HUES6 (cell line): ENCODE measurements around the gene MPV17L2.

ENCODE experiments used
- H3K27ac ChIP-seq: 2 replicates; pipeline ENCODE4 v1.7.0; 2013; ENCODE audit warnings: low read depth, mild to moderate bottlenecking, low read length, inconsistent platforms
- H3K27me3 ChIP-seq: 2 replicates; pipeline ENCODE4 v1.6.1; 2013; ENCODE audit warnings: low read length; ENCODE audit not compliant: control insufficient read depth, insufficient read depth
- H3K36me3 ChIP-seq: 2 replicates; pipeline ENCODE4 v1.6.1; 2013; ENCODE audit warnings: low read length; ENCODE audit not compliant: control insufficient read depth, insufficient read depth
- H3K4me1 ChIP-seq: 2 replicates; pipeline ENCODE4 v1.6.1; 2013; ENCODE audit warnings: low read length; ENCODE audit not compliant: control insufficient read depth, insufficient read depth
- H3K4me3 ChIP-seq: 2 replicates; pipeline ENCODE4 v1.5.1; 2013; ENCODE audit warnings: low read depth, low read length
- H3K9ac ChIP-seq: one replicate; pipeline ENCODE4 v1.6.1; 2013; ENCODE audit warnings: mild to moderate bottlenecking, low read length
- H3K9me3 ChIP-seq: 2 replicates; pipeline ENCODE4 v1.6.1; 2013; ENCODE audit warnings: low read depth, low read length; ENCODE audit not compliant: control insufficient read depth, insufficient read depth

The MPV17L2 gene

DNA sequence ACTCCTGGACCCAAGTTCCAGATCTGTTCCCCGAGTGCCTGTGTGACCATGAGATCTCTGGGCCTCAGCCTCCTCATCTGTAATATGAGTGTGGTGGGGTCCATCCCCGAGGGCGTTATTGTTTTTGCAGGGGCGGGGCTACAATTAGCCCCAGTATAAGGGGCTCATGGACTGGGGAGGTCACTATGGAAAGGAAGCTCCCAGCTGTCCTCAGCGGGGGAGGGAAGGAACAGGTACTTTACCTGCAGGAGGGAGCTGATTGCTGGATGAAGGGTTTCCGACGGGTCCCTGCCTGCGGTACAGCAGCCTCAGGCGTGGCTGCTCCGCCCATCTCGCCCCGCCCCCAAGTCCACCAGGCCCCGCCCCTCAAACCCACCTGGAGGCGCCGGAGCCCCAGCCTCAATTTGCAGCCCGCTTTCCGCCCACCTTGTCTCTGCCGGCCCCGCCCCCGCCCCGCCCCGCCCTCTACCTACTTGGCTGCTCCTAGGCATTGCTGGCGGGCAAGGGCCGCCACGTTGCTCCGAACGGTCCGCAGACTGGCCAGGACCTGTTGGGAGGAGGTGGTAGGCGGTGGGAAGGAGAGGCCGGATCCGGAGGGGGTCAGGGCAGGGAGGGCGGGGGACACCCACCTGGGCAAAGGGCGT is 27.7 kb downstream of the MPV17L2 start:
- peak overlapping the region; percentile 50 for H3K4me3 ChIP-seq

DNA sequence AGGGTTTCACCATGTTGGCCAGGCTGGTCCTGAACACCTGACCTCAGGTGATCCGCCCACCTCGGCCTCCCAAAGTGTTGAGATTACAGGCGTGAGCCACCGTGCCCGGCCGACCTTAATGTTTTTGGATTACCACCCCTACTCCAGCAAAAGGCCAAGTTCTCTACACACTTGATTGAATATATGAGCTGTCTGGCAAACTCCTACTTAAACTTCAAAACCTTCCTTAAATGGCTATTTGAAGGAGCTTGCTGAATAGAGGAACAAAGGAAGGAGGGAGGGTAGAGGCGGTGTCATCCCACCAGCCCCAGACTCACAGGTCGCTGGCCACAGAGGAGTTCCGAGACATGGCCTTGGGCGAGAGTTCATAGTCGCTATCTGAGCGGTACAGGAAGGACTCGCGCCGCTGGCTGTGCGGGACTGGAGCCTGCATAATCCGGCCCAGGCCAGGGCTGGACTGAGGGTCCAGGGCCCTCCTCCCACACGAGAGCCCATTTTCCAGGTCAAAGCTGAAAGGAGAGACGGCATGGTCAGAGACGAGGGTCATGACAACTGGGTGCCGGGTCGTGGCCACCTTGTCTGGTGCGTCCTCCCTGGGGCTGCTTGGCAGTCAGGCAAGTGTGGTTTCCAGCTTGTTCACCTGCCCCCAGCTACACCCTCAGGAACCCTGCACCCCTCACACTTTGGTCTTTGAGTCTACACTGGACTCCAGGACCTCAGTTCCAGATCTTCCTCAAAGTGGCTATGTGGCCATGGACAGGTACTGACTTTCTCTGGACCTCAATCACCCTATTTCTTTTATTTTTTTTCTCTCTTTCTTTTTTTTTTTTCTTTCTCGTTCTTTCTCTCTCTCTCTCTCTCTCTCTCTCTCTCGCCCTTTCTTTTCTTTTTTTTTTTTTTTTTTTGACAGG is 29.1 kb downstream of the MPV17L2 start:
- peaks cover 37% of the 10 kb centered on the region for H3K27me3 ChIP-seq
- H3K4me3 ChIP-seq: no peak overlapping the region
- no peak overlapping the region for H3K27ac ChIP-seq
- no peaks in the 10 kb centered on the region for H3K9me3 ChIP-seq
- H3K36me3 ChIP-seq: no peaks in the 10 kb centered on the region
- H3K9ac ChIP-seq: no peak overlapping the region
- H3K4me1 ChIP-seq: peaks cover 26% of the 10 kb centered on the region

More for the DNA sequence above, 27.7 kb downstream of the MPV17L2 start:
- no peaks in the 10 kb centered on the region for H3K9me3 ChIP-seq
- peaks cover 23% of the 10 kb centered on the region for H3K4me1 ChIP-seq
- H3K36me3 ChIP-seq: no peaks in the 10 kb centered on the region
- H3K9ac ChIP-seq: no peak overlapping the region
- H3K27ac ChIP-seq: no peak overlapping the region
- peaks cover 25% of the 10 kb centered on the region for H3K27me3 ChIP-seq

DNA sequence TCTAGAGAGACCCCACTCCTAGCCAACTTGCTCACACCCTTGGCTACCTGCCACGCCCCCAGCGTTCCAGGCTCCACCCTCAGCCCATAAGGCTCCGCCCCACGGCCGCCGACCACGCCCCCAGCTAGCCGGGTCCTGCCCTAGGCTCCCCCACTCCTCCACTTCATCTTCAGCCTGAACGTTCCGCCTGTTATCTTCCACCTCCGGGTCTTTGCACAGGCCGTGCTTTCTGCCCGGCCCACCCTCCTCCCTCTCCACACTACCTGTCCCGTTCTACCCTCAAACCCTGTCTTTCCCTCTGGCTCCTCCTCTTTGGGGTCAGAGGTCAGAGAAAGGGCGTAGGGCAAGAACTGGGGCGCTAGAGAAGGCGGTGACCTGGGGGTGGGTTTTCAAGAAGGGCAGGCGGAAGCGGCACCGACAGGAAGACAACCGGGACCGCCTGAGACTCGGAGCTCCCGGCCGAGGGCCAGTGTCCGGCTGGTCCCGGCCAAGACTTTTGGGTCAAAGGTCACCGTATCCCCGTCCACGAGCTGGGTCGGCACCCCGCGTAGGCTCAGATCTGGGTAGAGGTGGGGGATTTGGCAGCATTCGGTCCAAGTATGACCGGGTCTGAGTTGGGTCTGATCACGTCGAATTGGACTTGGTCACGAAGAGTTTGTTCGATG is 31.0 kb downstream of the MPV17L2 start:
- Histone ChIP-seq H3K4me3 (peak overlapping the region; percentile 78), H3K36me3 (no peaks in the 10 kb centered on the region), H3K9ac (peak overlapping the region; percentile 87), H3K27me3 (peaks cover 39% of the 10 kb centered on the region), H3K27ac (peak overlapping the region; percentile 59; the same call in 1 of the 2 replicates), H3K9me3 (no peaks in the 10 kb centered on the region), H3K4me1 (peaks cover 26% of the 10 kb centered on the region)

DNA sequence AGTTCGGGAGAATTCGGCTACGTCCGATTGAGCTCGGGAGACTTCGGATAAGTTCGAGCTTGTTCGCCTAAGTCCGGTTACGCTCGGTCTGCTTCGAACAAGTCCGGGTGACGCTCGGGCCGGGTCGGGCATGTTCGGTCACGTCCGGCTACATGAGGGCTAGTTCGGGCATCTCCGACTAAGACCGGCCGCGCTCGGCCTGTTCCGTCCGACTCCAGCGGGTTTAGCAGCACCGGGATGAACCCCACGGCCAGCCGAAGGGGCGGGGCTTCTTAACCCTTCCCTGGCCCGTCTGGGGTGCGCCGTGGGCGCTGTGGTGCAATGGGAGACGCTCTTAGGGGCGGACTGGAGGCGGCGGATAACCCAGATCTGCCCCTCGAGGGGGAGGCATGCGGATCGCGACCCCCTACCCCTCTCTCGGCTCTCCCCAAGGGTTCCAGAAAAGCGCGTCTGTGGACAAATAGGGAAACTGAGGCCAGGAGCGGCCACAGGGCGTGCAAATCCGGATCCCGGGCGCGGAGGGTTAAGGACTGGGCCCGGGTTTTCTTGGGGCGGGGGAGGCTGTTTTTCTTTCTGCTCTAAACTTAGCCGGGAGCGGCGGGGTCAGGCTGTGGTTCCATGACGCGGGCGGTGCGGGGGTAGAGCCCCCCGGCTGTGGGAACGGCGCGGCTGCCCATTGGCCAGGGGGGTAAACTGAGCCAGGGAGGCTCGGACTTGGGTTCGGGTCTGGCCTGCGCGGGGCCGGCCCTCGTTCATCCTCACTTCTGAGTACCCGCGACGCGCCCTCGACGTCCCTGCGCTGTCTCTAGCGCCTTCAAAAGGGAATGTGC is 31.7 kb downstream of the MPV17L2 start:
- Histone ChIP-seq H3K36me3 (no peaks in the 10 kb centered on the region), H3K4me3 (peak overlapping the region; percentile 78), H3K4me1 (peaks cover 26% of the 10 kb centered on the region), H3K27ac (no peak overlapping the region; the same call in 1 of the 2 replicates), H3K9me3 (no peaks in the 10 kb centered on the region), H3K9ac (peak overlapping the region; percentile 87), H3K27me3 (peaks cover 32% of the 10 kb centered on the region)

DNA sequence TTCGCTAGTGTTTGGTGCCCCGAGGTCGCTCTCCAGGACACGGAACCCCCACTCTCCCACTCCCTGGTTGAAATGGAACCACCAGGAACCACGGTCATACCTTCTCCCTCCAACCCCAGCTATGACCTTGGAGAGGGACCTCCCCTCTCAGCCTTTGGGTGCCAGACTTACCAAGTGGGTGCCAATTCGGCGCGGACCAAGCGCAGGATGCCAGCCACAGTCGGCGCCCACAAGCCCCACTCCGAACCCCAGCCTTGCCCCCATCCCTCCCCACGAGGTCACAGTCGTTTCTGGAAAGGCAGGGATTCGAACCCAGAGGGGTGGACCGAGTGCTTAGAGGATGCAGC is 32.3 kb downstream of the MPV17L2 start:
- Histone ChIP-seq H3K27me3 (peaks cover 29% of the 10 kb centered on the region), H3K4me1 (peaks cover 20% of the 10 kb centered on the region), H3K4me3 (peak overlapping the region; percentile 78), H3K9me3 (no peaks in the 10 kb centered on the region), H3K36me3 (no peaks in the 10 kb centered on the region), H3K9ac (no peak overlapping the region), H3K27ac (no peak overlapping the region)

DNA sequence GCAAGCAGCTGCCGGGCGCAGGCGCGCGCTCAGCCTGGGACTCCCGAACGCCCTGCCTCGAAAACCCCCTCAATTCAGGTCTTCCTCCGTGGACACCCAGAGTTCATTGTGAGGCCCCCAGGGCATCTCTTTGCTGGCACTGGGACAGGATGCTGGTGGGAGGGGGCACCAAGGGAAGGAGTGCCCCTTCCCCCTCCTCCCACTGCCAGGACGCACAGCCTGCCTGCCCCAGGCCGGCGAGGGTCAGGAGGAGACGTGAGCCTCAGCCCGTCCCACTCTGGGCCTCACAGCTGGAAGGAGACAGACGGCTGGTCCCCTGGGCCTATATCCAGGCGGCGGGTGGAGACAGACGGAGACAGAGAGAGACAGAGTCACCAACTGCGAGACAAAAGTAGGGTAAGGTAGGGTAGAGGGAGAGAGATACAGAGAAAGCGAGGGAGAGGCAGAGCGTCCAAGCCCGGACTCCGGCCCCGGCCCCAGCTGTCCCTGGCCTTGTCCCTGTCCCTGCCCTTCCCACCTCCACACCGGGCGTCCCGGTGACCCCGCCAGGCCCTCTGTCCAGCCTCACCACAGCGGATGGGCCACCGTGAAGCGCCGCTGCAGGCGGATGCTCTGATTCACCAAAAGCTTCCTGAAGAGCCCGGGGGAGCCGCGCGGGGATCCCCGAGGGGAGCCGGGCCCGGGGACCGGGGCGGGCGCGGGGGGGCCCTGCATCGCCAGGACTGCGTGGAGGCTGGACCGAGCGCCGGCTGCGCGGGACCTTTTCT is 32.9 kb downstream of the MPV17L2 start, which contains the start of gene PDE4C:
TSS of gene PDE4C (minus strand) at position 737 of the 767 bp plus-strand sequence. CDS start at position 714, 23 bp downstream.
- H3K9ac ChIP-seq: no peak within 1 kb of the TSS
- H3K4me3 ChIP-seq: peak within 1 kb of the TSS; percentile 78

DNA sequence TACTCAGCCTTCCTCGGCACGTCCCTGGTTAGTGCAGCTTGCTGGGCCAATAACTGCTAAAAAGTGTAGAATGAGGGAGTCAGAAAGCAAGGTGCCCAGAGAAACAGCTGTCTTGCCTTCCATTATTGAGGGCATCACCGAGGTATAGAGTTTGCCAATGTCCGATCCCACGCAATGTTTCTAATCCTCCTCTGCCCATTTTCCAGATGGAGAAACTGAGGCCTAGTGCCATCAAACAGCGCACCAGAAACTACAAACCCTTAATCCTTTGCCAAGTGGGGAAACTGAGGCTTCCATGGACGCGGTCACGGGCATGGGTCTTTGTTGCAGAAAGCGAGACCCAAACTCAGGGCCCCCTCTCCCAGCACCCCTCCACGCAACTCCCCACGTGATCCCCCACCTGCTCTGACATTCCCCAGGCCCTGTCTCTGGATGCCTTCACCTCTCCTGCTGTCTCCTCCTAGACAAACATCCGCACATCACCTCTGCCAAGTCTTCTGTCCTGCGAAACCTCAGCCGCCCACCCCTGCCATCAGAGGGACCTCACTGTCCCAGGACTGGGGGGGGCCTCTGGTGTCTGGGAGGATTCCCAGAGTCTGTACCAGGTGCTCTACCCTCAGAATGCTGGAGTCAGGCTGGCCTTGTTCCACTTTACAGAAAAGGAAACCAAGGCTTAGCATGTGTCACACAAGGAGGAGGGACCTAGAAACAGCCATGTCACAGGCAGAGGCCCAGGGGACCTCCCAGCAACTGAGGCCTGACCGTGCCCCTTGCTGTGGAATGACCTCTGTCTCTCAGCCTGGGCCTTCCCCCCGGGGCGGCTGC is 34.1 kb downstream of the MPV17L2 start:
- Histone ChIP-seq H3K4me3 (no peak overlapping the region), H3K4me1 (peaks cover 27% of the 10 kb centered on the region), H3K27ac (no peak overlapping the region), H3K36me3 (no peaks in the 10 kb centered on the region), H3K9me3 (no peaks in the 10 kb centered on the region), H3K9ac (no peak overlapping the region), H3K27me3 (peaks cover 28% of the 10 kb centered on the region)

More for the DNA sequence above, 32.9 kb downstream of the MPV17L2 start, which contains the start of gene PDE4C:
- Histone ChIP-seq H3K9me3 (no peaks in the 10 kb centered on the region), H3K27ac (no peak within 1 kb of the TSS), H3K36me3 (no peaks in the 10 kb centered on the region), H3K4me1 (peaks cover 20% of the 10 kb centered on the region), H3K27me3 (peaks cover 28% of the 10 kb centered on the region)

DNA sequence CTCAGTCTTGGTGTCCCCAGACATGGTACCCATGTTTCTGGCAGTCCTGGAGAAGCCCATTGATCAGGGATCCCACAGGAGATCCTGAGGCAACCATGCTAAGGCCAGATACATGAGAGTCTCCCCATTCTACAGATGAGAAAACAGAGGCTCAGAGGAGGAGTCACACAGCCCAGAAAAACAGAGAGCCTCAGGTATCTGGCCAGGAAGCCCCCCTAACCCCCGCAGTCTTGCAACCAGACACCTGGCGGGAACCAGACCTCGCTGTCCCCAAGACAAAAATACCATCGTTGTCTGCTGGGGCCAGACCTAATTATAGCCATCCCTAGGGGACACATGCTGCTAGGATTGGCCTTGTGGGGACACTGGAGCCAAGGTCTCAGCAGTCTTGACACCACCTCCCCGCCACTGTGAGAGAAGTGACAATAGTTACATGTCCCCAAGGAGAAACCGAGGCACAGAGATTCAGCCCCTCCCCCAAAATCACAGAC is 34.8 kb downstream of the MPV17L2 start:
- Histone ChIP-seq H3K27ac (no peak overlapping the region), H3K4me3 (no peak overlapping the region), H3K4me1 (peaks cover 30% of the 10 kb centered on the region), H3K36me3 (no peaks in the 10 kb centered on the region), H3K9me3 (no peaks in the 10 kb centered on the region), H3K9ac (no peak overlapping the region), H3K27me3 (peaks cover 28% of the 10 kb centered on the region)

DNA sequence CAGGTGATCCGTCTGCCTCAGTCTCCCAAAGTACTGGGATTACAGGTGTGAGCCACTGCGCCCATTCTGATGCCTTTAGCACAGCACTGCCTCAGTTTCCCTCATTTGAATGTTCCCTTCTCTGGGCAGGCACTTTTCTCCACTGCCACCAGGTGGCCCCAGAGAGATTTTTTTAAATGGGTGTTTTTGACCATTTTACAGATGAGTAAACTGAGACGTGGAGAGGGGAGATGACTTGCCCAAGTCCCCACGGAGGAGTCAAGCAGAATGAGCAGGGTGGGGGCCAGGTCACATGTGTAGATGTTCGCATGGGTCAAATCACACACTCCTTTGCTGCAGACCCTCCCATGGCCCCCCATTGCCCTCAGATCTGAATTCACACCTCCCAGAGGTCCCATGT is 36.5 kb downstream of the MPV17L2 start:
- H3K9ac ChIP-seq: no peak overlapping the region
- H3K27me3 ChIP-seq: peaks cover 28% of the 10 kb centered on the region
- no peak overlapping the region for H3K27ac ChIP-seq
- peaks cover 30% of the 10 kb centered on the region for H3K4me1 ChIP-seq
- H3K4me3 ChIP-seq: no peak overlapping the region
- no peaks in the 10 kb centered on the region for H3K36me3 ChIP-seq
- H3K9me3 ChIP-seq: no peaks in the 10 kb centered on the region
